IPS DF 6.9 (cell line): Measurements from ENCODE around the gene AGAP2.
A peak's percentile ranks its signal among the peaks of the same experiment; 100 is the strongest.

Source experiments
- DNase-seq: peaks from one replicate; pipeline ENCODE4 v3.0.0-alpha.2; 2013; ENCODE audit warnings: low read depth, low spot score
- H3K27ac ChIP-seq: one replicate; pipeline ENCODE4 v1.5.1; 2013; ENCODE audit warnings: low read length, control low read depth
- H3K27me3 ChIP-seq: 2 replicates; pipeline ENCODE4 v1.6.1; 2013; ENCODE audit warnings: mild to moderate bottlenecking, low read length; ENCODE audit not compliant: control insufficient read depth, insufficient read depth
- H3K36me3 ChIP-seq: 2 replicates; pipeline ENCODE4 v1.6.1; 2013; ENCODE audit warnings: low read length; ENCODE audit not compliant: control insufficient read depth, insufficient read depth
- H3K4me1 ChIP-seq: 2 replicates; pipeline ENCODE4 v1.6.1; 2013; ENCODE audit warnings: low read length; ENCODE audit not compliant: control insufficient read depth, insufficient read depth
- H3K4me3 ChIP-seq: 2 replicates; pipeline ENCODE4 v1.5.1; 2013; ENCODE audit warnings: mild to moderate bottlenecking, low read length
- H3K9me3 ChIP-seq: 2 replicates; pipeline ENCODE4 v1.6.1; 2013; ENCODE audit warnings: low read length, inconsistent platforms; ENCODE audit not compliant: control insufficient read depth, insufficient read depth
- WGBS: extraction: QIAGEN DNeasy Blood & Tissue Kit; methylation state at CpG from one replicate; pipeline ENCODE4 v1.1.7; 2013; ENCODE audit warnings: mixed read lengths, missing lambda C conversion rate; ENCODE audit not compliant: insufficient read length, insufficient coverage; 5-methylcytosine and 5-hydroxymethylcytosine counted together

AGAP2 gene

DNA sequence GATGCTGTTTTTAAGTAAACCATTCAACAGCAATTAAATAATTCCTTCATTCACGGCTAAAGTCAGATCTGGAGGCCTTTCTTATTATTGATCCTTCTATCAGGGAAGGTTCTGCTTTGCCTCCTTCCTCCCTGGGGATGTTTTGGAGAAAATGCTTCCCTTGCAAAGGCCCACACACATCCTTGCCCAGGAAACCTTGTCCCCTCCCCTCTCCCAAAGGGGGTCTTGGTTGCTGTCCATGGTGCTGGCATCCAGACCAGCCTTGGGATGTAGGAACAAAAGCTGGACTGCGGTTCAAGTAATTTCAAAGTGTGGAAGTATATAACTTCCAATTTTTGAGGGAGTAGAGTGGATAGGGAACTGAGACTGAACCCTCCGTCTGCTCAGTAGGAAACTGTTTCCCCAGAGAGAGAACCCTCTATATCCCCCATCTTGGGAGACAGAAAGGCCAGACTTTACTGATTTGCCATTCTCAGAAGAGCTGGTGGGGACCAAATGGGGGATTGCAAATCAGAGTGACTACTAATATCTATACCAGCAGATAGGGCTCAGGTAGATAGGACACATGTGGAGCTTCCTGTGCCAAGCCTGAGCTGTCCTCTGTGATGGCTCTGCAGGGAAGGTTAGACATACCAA lies 21.9 kb upstream of the AGAP2 start:
- Histone ChIP-seq H3K9me3 (no peaks in the 10 kb centered on the region), H3K36me3 (no peaks in the 10 kb centered on the region), H3K4me1 (peaks cover 1% of the 10 kb centered on the region; the same call in 1 of the 2 replicates), H3K27ac (no peak overlapping the region), H3K4me3 (no peak overlapping the region), H3K27me3 (peaks cover 23% of the 10 kb centered on the region)
- no peak for DNase-seq
- WGBS: no CpG with 5 or more reads among the region's 3 CpGs

- H3K36me3 ChIP-seq: no peaks in the 10 kb centered on the region
Measured at GRCh38 chr12:57759360-57759980, 20.9 kb upstream of the AGAP2 start.

DNA sequence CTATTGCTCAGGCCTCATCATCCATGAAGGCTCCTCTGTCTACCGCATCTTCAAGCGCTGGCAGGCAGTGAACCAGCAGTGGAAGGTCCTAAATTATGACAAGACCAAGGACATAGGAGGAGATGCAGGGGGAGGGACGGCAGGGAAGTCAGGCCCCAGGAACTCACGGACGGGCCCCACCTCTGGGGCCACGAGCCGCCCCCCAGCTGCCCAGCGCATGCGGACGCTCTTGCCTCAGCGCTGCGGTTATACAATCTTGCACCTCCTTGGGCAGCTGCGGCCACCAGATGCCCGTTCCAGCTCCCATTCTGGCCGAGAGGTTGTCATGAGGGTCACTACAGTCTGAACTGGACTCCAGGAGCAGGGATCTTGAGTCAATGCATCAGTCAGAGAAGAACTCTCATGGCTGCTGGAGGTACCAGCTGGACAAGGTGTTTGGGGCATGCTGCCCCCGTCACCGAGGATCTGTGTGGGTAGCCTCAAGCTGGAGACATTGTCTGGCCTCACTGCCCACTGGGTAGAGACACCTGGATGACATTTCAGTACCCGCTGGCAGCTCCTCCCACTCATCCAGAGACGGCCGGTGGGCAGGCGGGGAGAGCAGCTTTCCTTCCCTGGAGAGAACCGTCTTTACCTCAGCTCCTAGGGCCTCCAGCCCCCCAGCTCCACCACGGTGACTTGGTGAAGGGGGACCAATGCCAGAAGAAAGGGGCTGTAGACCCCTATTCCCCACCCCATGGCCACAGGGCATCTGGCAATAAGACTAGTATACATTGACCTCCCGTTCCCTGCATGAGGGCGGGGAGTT lies 20.2 kb upstream of the AGAP2 start:
- no CpG with 5 or more reads among the region's 25 CpGs for WGBS
- no peaks in the 10 kb centered on the region for H3K9me3 ChIP-seq
- H3K4me3 ChIP-seq: no peak overlapping the region
- no peak overlapping the region for H3K27ac ChIP-seq
- H3K27me3 ChIP-seq: peaks cover 10% of the 10 kb centered on the region
- H3K36me3 ChIP-seq: no peaks in the 10 kb centered on the region
- no peaks in the 10 kb centered on the region; the same call in 1 of the 2 replicates for H3K4me1 ChIP-seq
- no peak for DNase-seq

More at GRCh38 chr12:57759360-57759980, 20.9 kb upstream of the AGAP2 start:
- Histone ChIP-seq H3K4me3 (no peak overlapping the region), H3K9me3 (no peaks in the 10 kb centered on the region), H3K27ac (no peak overlapping the region), H3K4me1 (no peaks in the 10 kb centered on the region; the same call in 1 of the 2 replicates), H3K27me3 (peaks cover 14% of the 10 kb centered on the region)
- WGBS: no CpG with 5 or more reads among the region's 3 CpGs
- no peak for DNase-seq

DNA sequence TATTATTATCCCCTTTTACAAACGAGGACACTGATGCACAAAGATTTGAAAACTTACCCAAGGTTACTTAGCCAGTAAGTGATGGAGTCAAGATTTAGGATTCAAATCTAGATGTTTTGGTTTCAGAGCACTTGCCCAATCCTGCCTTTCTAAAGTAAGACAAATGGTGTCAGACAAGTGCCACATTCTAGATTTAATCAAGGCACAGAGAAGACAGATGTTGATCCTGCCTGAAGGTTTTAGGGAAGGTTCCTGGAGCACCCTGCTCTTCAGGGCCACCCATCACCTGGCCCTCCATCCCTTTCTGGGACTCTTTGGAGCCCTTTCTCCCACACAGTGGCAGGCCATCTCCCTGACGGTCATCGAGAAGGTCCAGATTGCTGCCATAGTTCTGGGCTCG lies 19.2 kb upstream of the AGAP2 start:
- Histone ChIP-seq H3K27me3 (peaks cover 10% of the 10 kb centered on the region), H3K4me3 (no peak overlapping the region), H3K9me3 (no peaks in the 10 kb centered on the region), H3K4me1 (no peaks in the 10 kb centered on the region; the same call in 1 of the 2 replicates), H3K36me3 (no peaks in the 10 kb centered on the region), H3K27ac (no peak overlapping the region)
- DNase-seq: no peak
- no CpG with 5 or more reads among the region's 4 CpGs for WGBS

- Histone ChIP-seq H3K27me3 (peaks cover 9% of the 10 kb centered on the region), H3K36me3 (no peaks in the 10 kb centered on the region), H3K9me3 (no peaks in the 10 kb centered on the region), H3K4me1 (no peaks in the 10 kb centered on the region; the same call in 1 of the 2 replicates), H3K27ac (no peak overlapping the region), H3K4me3 (no peak overlapping the region)
- no CpG with 5 or more reads among the region's 22 CpGs for WGBS
- DNase-seq: no peak
Measured at GRCh38 chr12:57756406-57757341, 18.1 kb upstream of the AGAP2 start.

DNA sequence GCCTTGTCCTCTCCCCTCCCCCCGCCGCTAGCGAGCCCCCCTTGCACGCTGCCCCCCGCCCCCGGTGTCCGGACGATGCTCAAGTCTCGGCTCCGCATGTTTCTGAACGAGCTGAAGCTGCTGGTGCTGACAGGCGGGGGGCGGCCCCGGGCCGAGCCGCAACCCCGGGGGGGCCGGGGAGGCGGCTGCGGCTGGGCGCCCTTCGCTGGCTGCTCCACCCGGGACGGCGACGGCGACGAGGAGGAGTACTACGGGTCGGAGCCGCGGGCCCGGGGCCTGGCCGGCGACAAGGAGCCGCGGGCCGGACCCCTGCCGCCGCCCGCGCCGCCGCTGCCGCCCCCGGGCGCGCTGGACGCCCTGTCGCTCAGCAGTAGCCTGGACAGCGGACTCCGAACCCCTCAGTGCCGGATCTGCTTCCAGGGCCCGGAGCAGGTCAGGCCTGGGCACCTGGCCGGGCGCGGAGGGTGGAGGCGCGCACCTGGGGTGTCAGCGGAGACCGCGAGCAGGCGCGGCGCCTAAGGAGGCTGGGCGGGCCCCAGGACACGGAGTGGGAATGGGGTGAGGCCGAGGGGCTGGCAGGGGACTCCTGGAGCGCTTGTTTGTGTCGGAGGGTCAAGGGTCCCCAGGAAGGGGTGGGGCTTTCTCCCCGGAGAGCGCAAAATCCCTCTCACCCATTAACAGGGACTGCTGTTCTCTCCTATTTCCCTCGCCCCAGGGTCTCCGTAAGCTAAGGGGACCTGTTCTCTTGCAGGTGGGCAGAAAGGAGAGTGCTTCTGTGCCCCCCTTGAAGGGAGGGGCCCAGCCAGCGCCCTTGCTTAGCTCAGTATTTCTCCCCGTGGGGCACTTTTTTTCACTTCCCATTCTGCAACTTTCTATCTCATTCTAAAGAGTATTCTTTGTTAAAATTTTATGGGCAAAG lies 17.2 kb upstream of the AGAP2 start:
- peaks cover 9% of the 10 kb centered on the region for H3K27me3 ChIP-seq
- H3K36me3 ChIP-seq: peaks cover 2% of the 10 kb centered on the region; the same call in 1 of the 2 replicates
- H3K9me3 ChIP-seq: no peaks in the 10 kb centered on the region
- no CpG with 5 or more reads among the region's 76 CpGs for WGBS
- no peak overlapping the region for H3K27ac ChIP-seq
- peak overlapping the region; percentile 77; the same call in 1 of the 2 replicates for H3K4me3 ChIP-seq
- peaks cover 1% of the 10 kb centered on the region; the same call in 1 of the 2 replicates for H3K4me1 ChIP-seq
- DNase-seq: no peak

- H3K27ac ChIP-seq: no peak overlapping the region
- peaks cover 1% of the 10 kb centered on the region; the same call in 1 of the 2 replicates for H3K4me1 ChIP-seq
- H3K27me3 ChIP-seq: peaks cover 9% of the 10 kb centered on the region
- no CpG with 5 or more reads among the region's 34 CpGs for WGBS
- H3K4me3 ChIP-seq: peak overlapping the region; percentile 77; the same call in 1 of the 2 replicates
- H3K36me3 ChIP-seq: peaks cover 4% of the 10 kb centered on the region; the same call in 1 of the 2 replicates
- H3K9me3 ChIP-seq: no peaks in the 10 kb centered on the region
- no peak for DNase-seq
Measured at GRCh38 chr12:57755194-57755453, 16.6 kb upstream of the AGAP2 start.

DNA sequence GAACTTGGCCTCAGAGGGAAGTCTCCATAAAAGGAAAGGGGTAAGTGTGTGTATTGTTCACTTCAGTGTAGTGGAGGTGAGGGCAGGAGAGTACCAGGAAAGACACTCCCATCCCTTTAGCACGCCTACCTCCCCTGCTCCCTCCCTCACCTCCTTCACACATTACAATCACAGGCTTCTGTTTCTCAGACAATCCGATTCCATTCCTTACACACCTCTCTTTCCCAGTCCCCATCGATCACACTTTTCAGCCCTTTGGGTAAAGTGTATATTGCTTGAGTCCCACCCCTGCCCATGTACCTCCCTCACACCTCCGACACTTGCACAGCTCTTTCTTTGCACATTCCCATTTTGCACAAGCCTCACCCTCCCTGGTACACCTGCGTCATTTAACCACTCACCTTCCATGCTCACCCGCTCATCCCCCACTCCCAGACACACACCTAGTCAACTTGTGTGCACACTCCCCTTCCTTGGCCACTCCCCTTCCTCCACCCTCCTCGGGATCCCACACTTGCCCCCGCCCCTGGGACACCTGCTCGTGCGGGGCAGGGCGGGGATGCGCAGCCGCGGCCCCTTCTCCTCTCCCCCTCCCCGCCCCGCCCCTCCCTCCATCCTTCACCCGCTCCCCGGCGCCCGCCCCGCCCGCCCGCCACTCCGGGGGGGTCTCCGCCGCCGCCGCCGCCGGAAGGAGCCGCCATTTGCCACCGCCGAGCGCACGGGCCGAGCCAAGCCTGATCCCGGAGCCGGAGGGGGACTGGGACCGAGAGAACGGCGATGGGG lies 16.1 kb upstream of the AGAP2 start, which contains the start of gene MARCHF9:
MARCHF9 (plus strand) TSS at position 693 of the 783 bp plus-strand sequence. CDS start 426 bp downstream, outside the sequence.
- Histone ChIP-seq H3K4me3 (peak within 1 kb of the TSS; percentile 77; the same call in 1 of the 2 replicates), H3K4me1 (peaks cover 1% of the 10 kb centered on the region; the same call in 1 of the 2 replicates), H3K36me3 (peaks cover 4% of the 10 kb centered on the region; the same call in 1 of the 2 replicates), H3K9me3 (no peaks in the 10 kb centered on the region), H3K27me3 (peaks cover 9% of the 10 kb centered on the region), H3K27ac (no peak within 1 kb of the TSS)
- DNase-seq: no peak
- WGBS: no CpG with 5 or more reads among the region's 41 CpGs
